Endothelial cell of umbilical vein (primary cell): ENCODE data around the gene GNAT1. TPM values are rescaled to one million over a fixed set of nuclear protein-coding genes. Genes with fewer than 3 reads are reported as not detected.

ENCODE experiments used
- BruUV-seq: library from RNA; stranded (reverse); fragments of 400-500 nt; replicated peaks from 2 replicates; lab custom pipeline; 2021; lab: Mats Ljungman, UMichigan
- CTCF ChIA-PET: fragments of 300-600, 350-600 bp; sonication (Branson Sonifier 250); formaldehyde crosslinking; loops from one replicate; lab custom pipeline; 2021; ENCODE audit warnings: antibody characterized with exemption, inconsistent platforms; lab: Charles Lee
- POLR2A ChIA-PET: fragments of 300-600, 350-600 bp; sonication (Branson Sonifier 250); formaldehyde crosslinking; loops from one replicate; lab custom pipeline; 2021; ENCODE audit warnings: antibody characterized with exemption, inconsistent platforms; lab: Charles Lee
- DNase-seq: peaks from one replicate; pipeline ENCODE4 v3.0.0-alpha.2; 2011; ENCODE audit warnings: low read depth, low spot score
- FAIRE-seq: peaks from 2 replicates; lab custom pipeline; 2011; peaks lifted over from hg19 to GRCh38; lab: Jason Lieb, UNC
- H2AFZ ChIP-seq: 2 replicates; pipeline ENCODE4 v1.6.0; 2012; ENCODE audit warnings: low read depth, low read length, control low read depth, inconsistent platforms
- H3K27ac ChIP-seq: 2 replicates; pipeline ENCODE4 v1.5.1; 2011; ENCODE audit warnings: low read depth, mild to moderate bottlenecking, control low read depth, low read length, moderate library complexity; ENCODE audit not compliant: insufficient read depth
- H3K27me3 ChIP-seq, 2 experiments: 2 replicates each; pipeline versions ENCODE4 v1.6.0 to v1.6.1; 2011; ENCODE audit warnings: low read length in 2 of 2, mixed read lengths in 1 of 2; ENCODE audit not compliant: control insufficient read depth in 2 of 2, insufficient read depth in 2 of 2
- H3K36me3 ChIP-seq, 2 experiments: 2 replicates in 1 of 2; 3 replicates in 1 of 2; pipeline ENCODE4 v1.5.1; 2011; ENCODE audit warnings: low read length in 2 of 2, mild to moderate bottlenecking in 1 of 2, moderate library complexity in 1 of 2; ENCODE audit not compliant: control insufficient read depth in 2 of 2, insufficient read depth in 2 of 2; ENCODE audit errors: extremely low read depth in 1 of 2
- H3K4me1 ChIP-seq: 3 replicates; pipeline ENCODE4 v1.5.1; 2011; ENCODE audit warnings: mild to moderate bottlenecking, low read length; ENCODE audit not compliant: control insufficient read depth, insufficient read depth; ENCODE audit errors: extremely low read depth
- H3K4me2 ChIP-seq: 2 replicates; pipeline ENCODE4 v1.6.1; 2011; ENCODE audit warnings: low read length, control low read depth, mixed read lengths; ENCODE audit not compliant: insufficient read depth
- H3K4me3 ChIP-seq, 3 experiments: fragments of 200-600 bp in 1 of 3; sonication (generic), shearing (Covaris generic) in 1 of 3; replicated peaks in 1 of 3; 2 replicates each; pipeline ENCODE4 v1.5.1; 2011 to 2016; ENCODE audit warnings: control low read depth in 3 of 3, low read length in 3 of 3, mild to moderate bottlenecking in 2 of 3, inconsistent platforms in 1 of 3, low read depth in 1 of 3, moderate library complexity in 1 of 3; ENCODE audit not compliant: insufficient read depth in 1 of 3
- H3K79me2 ChIP-seq: 2 replicates; pipeline ENCODE4 v1.6.0; 2012; ENCODE audit warnings: low read length, inconsistent platforms; ENCODE audit not compliant: control insufficient read depth, insufficient read depth
- H3K9ac ChIP-seq: replicated peaks from 2 replicates; pipeline ENCODE3; 2011; ENCODE audit warnings: low read length, control low read depth; ENCODE audit not compliant: insufficient read depth; ENCODE audit errors: extremely low read depth
- H3K9me1 ChIP-seq: replicated peaks from 3 replicates; pipeline ENCODE4 v1.6.0; 2011; ENCODE audit warnings: mild to moderate bottlenecking, low read length; ENCODE audit not compliant: control insufficient read depth, insufficient read depth; ENCODE audit errors: extremely low read depth
- H3K9me3 ChIP-seq: replicated peaks from 2 replicates; pipeline ENCODE4 v1.5.1; 2012; ENCODE audit warnings: low read length, inconsistent platforms; ENCODE audit not compliant: control insufficient read depth, insufficient read depth
- H4K20me1 ChIP-seq: replicated peaks from 2 replicates; pipeline ENCODE3; 2011; ENCODE audit warnings: mild to moderate bottlenecking, low read length; ENCODE audit not compliant: control insufficient read depth, insufficient read depth; ENCODE audit errors: extremely low read depth
- EZH2 ChIP-seq: IDR thresholded peaks from 2 replicates; pipeline ENCODE4 v1.6.1; 2012; ENCODE audit warnings: borderline replicate concordance, low read depth, mild to moderate bottlenecking, moderate library complexity, low read length, inconsistent platforms; ENCODE audit not compliant: severe bottlenecking
- FOS ChIP-seq: IDR thresholded peaks from 2 replicates; pipeline ENCODE4 v1.6.1; 2011; ENCODE audit warnings: mild to moderate bottlenecking, low read length, moderate library complexity, borderline replicate concordance; ENCODE audit not compliant: insufficient read depth
- GATA2 ChIP-seq: IDR thresholded peaks from 2 replicates; pipeline ENCODE4 v1.7.0; 2011; ENCODE audit warnings: low read depth, mild to moderate bottlenecking, moderate library complexity, mixed read lengths, low read length; ENCODE audit not compliant: insufficient read length, insufficient read depth
- JUN ChIP-seq: IDR thresholded peaks from 2 replicates; pipeline ENCODE4 v1.6.1; 2011; ENCODE audit warnings: borderline replicate concordance, low read depth; ENCODE audit not compliant: insufficient read length, insufficient read depth
- MYC ChIP-seq: IDR thresholded peaks from one replicate; pipeline ENCODE4 v1.6.1; 2011; ENCODE audit warnings: mild to moderate bottlenecking, low read depth, low read length
- POLR2A ChIP-seq: IDR thresholded peaks from 2 replicates; pipeline ENCODE4 v1.6.1; 2012; ENCODE audit warnings: low read depth, mild to moderate bottlenecking, control low read depth, low read length
- POLR2AphosphoS5 ChIP-seq: IDR thresholded peaks from 2 replicates; pipeline ENCODE4 v1.6.1; 2012; ENCODE audit warnings: low read depth, mild to moderate bottlenecking, control low read depth, low read length, moderate library complexity; ENCODE audit not compliant: insufficient read depth
- dilution Hi-C: fragments of 300-500 bp; cut with MboI; formaldehyde crosslinking; loops from one replicate; pipeline ENCODE4 v1.15.0; 2019; ENCODE audit warnings: low sequenced_read_pairs; ENCODE audit not compliant: extremely low pct_ligation_motif_present
- intact Hi-C: fragments of 100-400 bp; cut with micrococcal nuclease; formaldehyde crosslinking; loops from one replicate; pipeline ENCODE4 v1.10.0; 2022
- polyA plus RNA-seq, 4 experiments: library from polyadenylated mRNA; depleted of rRNA in 3 of 4; stranded (reverse) in 3 of 4; unstranded in 1 of 4; fragments of >200 nt; gene quantifications; 2 replicates each; pipeline versions ENCODE4 v1.2.1 to v1.2.3, GENCODE V29; 2011 to 2012; ENCODE audit warnings: missing spikeins in 1 of 4
- total RNA-seq: library from RNA; stranded (reverse); gene quantifications from 2 replicates; pipeline ENCODE4 v1.2.3, GENCODE V29; 2021
- TF ChIP-seq, protein P1 (sequence below), 2 donors: IDR thresholded peaks; 1 replicate in 1 of 2; 2 replicates in 1 of 2; pipeline ENCODE4 v1.5.1; 2011; ENCODE audit warnings: low read length in 2 of 2, mild to moderate bottlenecking in 2 of 2, moderate library complexity in 2 of 2, control low read depth in 1 of 2, inconsistent platforms in 1 of 2, low read depth in 1 of 2; ENCODE audit not compliant: insufficient read depth in 1 of 2; ENCODE audit errors: extremely low read depth in 1 of 2
- TF ChIP-seq, protein P2 (sequence below): IDR thresholded peaks from 2 replicates; pipeline ENCODE4 v1.6.1; 2011; ENCODE audit not compliant: insufficient read depth, insufficient read length

GNAT1 gene
- total and polyA plus RNA-seq, 2 donors (not counting 3 experiments of a cell fraction or from before 2014, with no cell fraction given): 0.77 TPM; not detected in 1

DNA sequence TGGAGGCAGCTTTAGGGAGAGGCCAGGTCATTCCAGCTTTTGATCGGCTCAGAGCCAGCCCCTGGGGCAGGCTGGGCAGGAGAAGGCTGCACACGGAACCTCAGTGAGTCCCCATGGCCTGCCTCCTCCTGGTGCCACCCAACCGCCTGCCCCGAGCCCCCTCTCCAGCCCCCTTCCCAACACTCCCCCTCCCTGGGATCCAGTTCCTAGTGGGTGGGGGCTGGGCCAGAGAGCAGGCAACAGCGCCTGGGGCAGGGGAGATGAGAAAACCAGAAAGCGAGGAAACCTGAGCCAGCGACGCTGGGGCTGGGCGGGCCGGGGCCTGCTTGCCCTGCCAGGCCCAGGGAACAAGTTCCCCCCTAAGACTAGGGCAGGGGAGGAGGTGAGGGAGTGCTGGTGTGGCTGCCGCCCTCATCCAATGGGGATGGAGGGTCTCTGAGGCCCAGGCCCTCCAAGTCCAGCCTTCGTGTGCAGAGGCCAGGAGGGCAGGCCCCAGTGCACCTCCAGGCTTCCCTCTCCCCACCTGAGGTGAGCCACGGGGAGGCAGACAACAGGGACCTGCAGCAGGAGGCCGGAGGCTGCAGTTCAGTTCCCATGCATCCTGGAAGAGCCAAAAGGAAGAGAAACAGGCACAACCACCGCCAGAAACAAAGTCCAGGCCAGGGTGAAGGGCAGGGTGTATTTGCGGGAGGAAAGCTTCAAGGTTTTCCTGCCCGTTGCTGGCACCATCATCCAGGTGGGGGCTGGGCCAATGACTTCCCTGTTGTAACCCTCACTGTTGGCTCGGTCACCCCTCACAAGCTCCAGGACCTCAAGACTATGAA, 40.3 kb upstream of the GNAT1 start:
- Histone ChIP-seq H2AFZ (no peak overlapping the region), H3K9me1 (no peaks in the 10 kb centered on the region), H3K27me3 (no peaks in the 10 kb centered on the region), H4K20me1 (no peaks in the 10 kb centered on the region), H3K27ac (no peak overlapping the region), H3K4me2 (no peak overlapping the region), H3K4me1 (peaks cover 13% of the 10 kb centered on the region), H3K9ac (no peak overlapping the region), H3K4me3 (no peak overlapping the region), H3K9me3 (no peaks in the 10 kb centered on the region), H3K79me2 (peaks cover 8% of the 10 kb centered on the region), H3K36me3 (no peaks in the 10 kb centered on the region)
- TF ChIP-seq, protein P1, sequence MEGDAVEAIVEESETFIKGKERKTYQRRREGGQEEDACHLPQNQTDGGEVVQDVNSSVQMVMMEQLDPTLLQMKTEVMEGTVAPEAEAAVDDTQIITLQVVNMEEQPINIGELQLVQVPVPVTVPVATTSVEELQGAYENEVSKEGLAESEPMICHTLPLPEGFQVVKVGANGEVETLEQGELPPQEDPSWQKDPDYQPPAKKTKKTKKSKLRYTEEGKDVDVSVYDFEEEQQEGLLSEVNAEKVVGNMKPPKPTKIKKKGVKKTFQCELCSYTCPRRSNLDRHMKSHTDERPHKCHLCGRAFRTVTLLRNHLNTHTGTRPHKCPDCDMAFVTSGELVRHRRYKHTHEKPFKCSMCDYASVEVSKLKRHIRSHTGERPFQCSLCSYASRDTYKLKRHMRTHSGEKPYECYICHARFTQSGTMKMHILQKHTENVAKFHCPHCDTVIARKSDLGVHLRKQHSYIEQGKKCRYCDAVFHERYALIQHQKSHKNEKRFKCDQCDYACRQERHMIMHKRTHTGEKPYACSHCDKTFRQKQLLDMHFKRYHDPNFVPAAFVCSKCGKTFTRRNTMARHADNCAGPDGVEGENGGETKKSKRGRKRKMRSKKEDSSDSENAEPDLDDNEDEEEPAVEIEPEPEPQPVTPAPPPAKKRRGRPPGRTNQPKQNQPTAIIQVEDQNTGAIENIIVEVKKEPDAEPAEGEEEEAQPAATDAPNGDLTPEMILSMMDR (IDR thresholded peaks at IDR 0.05; ENCODE audit: extremely low read depth in 1 of 2, insufficient read depth in 1 of 2, low read depth in 1 of 2, low read length in 2 of 2): no peak
- TF ChIP-seq FOS: no peak
- no peak for TF ChIP-seq JUN
- no peak for TF ChIP-seq EZH2
- no peak for TF ChIP-seq POLR2AphosphoS5
- no peak for TF ChIP-seq MYC
- TF ChIP-seq, protein P2, sequence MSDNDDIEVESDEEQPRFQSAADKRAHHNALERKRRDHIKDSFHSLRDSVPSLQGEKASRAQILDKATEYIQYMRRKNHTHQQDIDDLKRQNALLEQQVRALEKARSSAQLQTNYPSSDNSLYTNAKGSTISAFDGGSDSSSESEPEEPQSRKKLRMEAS: no peak
- no peak for TF ChIP-seq POLR2A
- no peak for TF ChIP-seq GATA2
- POLR2A ChIA-PET: no interaction called here
- intact Hi-C loops (no loop called here), dilution Hi-C loops (no loop called here)
- FAIRE-seq (no peak), DNase-seq (no peak)
- no TSS peak for BruUV-seq
- CTCF ChIA-PET: interaction anchor here (0.9 to 3.8 kb wide), 5 partner anchors 27 to 43 kb away, joined by 3 to 40 read pairs (median 5); no protein-coding TSS in a partner anchor
